AG10803 (cell line): ENCODE results near the gene MYO1E.

Experiments
- DNase-seq: peaks from one replicate; pipeline ENCODE4 v3.0.0; 2010; ENCODE audit warnings: low read depth
- H3K4me3 ChIP-seq: 2 replicates; pipeline ENCODE4 v1.5.1; 2011; ENCODE audit warnings: mild to moderate bottlenecking, low read length, control low read depth
- TF ChIP-seq, protein P1 (sequence below): conservative IDR thresholded peaks from 2 replicates; pipeline ENCODE4 v1.5.1; 2011; ENCODE audit warnings: mild to moderate bottlenecking, low read length, control low read depth, inconsistent platforms

Gene MYO1E

GRCh38 chr15:59294574-59295260 is 78.0 kb downstream of the MYO1E start:
- TF ChIP-seq, protein P1, sequence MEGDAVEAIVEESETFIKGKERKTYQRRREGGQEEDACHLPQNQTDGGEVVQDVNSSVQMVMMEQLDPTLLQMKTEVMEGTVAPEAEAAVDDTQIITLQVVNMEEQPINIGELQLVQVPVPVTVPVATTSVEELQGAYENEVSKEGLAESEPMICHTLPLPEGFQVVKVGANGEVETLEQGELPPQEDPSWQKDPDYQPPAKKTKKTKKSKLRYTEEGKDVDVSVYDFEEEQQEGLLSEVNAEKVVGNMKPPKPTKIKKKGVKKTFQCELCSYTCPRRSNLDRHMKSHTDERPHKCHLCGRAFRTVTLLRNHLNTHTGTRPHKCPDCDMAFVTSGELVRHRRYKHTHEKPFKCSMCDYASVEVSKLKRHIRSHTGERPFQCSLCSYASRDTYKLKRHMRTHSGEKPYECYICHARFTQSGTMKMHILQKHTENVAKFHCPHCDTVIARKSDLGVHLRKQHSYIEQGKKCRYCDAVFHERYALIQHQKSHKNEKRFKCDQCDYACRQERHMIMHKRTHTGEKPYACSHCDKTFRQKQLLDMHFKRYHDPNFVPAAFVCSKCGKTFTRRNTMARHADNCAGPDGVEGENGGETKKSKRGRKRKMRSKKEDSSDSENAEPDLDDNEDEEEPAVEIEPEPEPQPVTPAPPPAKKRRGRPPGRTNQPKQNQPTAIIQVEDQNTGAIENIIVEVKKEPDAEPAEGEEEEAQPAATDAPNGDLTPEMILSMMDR: no peak
- no peak overlapping the region for H3K4me3 ChIP-seq
- DNase-seq: peak; percentile 94

- H3K4me3 ChIP-seq: no peak overlapping the region
- TF ChIP-seq, protein P1: no peak
- peak; percentile 26 for DNase-seq
Observed at GRCh38 chr15:59292442-59293151, 80.1 kb downstream of the MYO1E start.

DNA sequence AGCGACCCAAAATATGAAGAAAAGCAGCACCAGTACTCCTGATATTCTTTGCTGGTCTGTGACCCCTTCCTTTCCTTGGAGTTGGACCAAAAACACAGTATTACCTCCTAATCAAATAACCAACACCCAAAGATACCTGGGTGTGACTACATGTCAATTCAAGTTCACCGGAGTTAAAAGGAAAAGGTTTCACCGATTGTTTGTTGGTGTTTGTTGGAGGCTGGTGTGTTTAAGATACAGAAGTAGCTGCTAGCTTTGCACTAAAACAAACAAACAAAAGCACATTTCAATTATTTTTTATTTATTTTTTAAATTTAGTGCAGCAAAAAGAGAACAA is 81.5 kb downstream of the MYO1E start:
- no peak for DNase-seq
- TF ChIP-seq, protein P1: no peak
- H3K4me3 ChIP-seq: no peak overlapping the region

GRCh38 chr15:59290295-59291212 is 82.1 kb downstream of the MYO1E start:
- no peak for DNase-seq
- TF ChIP-seq, protein P1: no peak
- no peak overlapping the region for H3K4me3 ChIP-seq

GRCh38 chr15:59289574-59289973 is 83.1 kb downstream of the MYO1E start:
- no peak for DNase-seq
- TF ChIP-seq, protein P1: no peak
- H3K4me3 ChIP-seq: no peak overlapping the region

GRCh38 chr15:59283717-59284391 is 88.8 kb downstream of the MYO1E start:
- TF ChIP-seq, protein P1: no peak
- no peak overlapping the region for H3K4me3 ChIP-seq
- DNase-seq: no peak
